DND-41 (cell line): ENCODE data around the gene SNX25.

Experiments
- ATAC-seq: fragments of 200-7000 bp; cut with Tn5 transposase; 3 replicates; pipeline ENCODE4 v1.9.1; 2021; ENCODE audit warnings: low read depth; ENCODE audit not compliant: insufficient read depth
- DNase-seq: peaks from one replicate; pipeline ENCODE4 v3.0.0-alpha.2; 2020
- H2AFZ ChIP-seq: 2 replicates; pipeline ENCODE4 v1.6.0; 2012; ENCODE audit warnings: low read depth, low read length
- H3K27ac ChIP-seq: 2 replicates; pipeline ENCODE4 v1.5.1; 2012; ENCODE audit warnings: low read length, inconsistent platforms
- H3K27me3 ChIP-seq: fragments of 200-600 bp; sonication (generic); 2 replicates; pipeline ENCODE4 v1.6.0; 2012; ENCODE audit warnings: low read length, mild to moderate bottlenecking, inconsistent platforms; ENCODE audit not compliant: insufficient read depth, poor library complexity
- H3K36me3 ChIP-seq: 2 replicates; pipeline ENCODE4 v1.5.1; 2012; ENCODE audit warnings: low read length, inconsistent platforms; ENCODE audit not compliant: insufficient read depth
- H3K4me1 ChIP-seq: 2 replicates; pipeline ENCODE4 v1.5.1; 2012; ENCODE audit warnings: mild to moderate bottlenecking, low read length; ENCODE audit not compliant: insufficient read depth
- H3K4me2 ChIP-seq: 2 replicates; pipeline ENCODE4 v1.6.0; 2012; ENCODE audit warnings: mild to moderate bottlenecking, moderate library complexity, low read length, inconsistent platforms; ENCODE audit not compliant: insufficient read depth
- H3K4me3 ChIP-seq, 2 experiments: fragments of 200-600 bp in 1 of 2; shearing (Covaris generic) in 1 of 2; 2 replicates each; pipeline ENCODE4 v1.5.1; 2012 to 2016; ENCODE audit warnings: inconsistent platforms in 2 of 2, low read length in 2 of 2, mild to moderate bottlenecking in 2 of 2, low read depth in 1 of 2, moderate library complexity in 1 of 2
- H3K79me2 ChIP-seq: 2 replicates; pipeline ENCODE4 v1.6.0; 2012; ENCODE audit warnings: low read length, inconsistent platforms; ENCODE audit not compliant: insufficient read depth
- H3K9ac ChIP-seq: 2 replicates; pipeline ENCODE4 v1.6.0; 2012; ENCODE audit warnings: low read depth, mild to moderate bottlenecking, inconsistent platforms, low read length, moderate library complexity
- H3K9me3 ChIP-seq: 2 replicates; pipeline ENCODE4 v1.5.1; 2012; ENCODE audit warnings: low read length, moderate library complexity, mild to moderate bottlenecking, inconsistent platforms; ENCODE audit not compliant: insufficient read depth, severe bottlenecking
- H4K20me1 ChIP-seq: 2 replicates; pipeline ENCODE4 v1.6.0; 2012; ENCODE audit warnings: low read length; ENCODE audit not compliant: insufficient read depth
- CTCF ChIP-seq: IDR thresholded peaks from 2 replicates; pipeline ENCODE4 v1.5.1; 2012; ENCODE audit warnings: borderline replicate concordance, low read length, moderate library complexity, mild to moderate bottlenecking; ENCODE audit not compliant: poor library complexity, severe bottlenecking; ENCODE audit errors: extremely low read depth
- EZH2 ChIP-seq: IDR thresholded peaks from 3 replicates; pipeline ENCODE4 v1.6.1; 2012; ENCODE audit warnings: borderline replicate concordance, low read depth, mild to moderate bottlenecking, moderate library complexity, low read length, inconsistent platforms; ENCODE audit not compliant: severe bottlenecking

Gene SNX25

GRCh38 chr4:185211641-185212040 is 2.2 kb downstream of the SNX25 start:
- Histone ChIP-seq H4K20me1 (no peaks in the 10 kb centered on the region), H3K9me3 (no peaks in the 10 kb centered on the region), H3K79me2 (no peaks in the 10 kb centered on the region), H3K27ac (no peak overlapping the region), H3K4me2 (no peak overlapping the region), H3K9ac (no peak overlapping the region), H3K27me3 (peaks cover 4% of the 10 kb centered on the region), H2AFZ (no peak overlapping the region), H3K36me3 (no peaks in the 10 kb centered on the region), H3K4me1 (peaks cover 5% of the 10 kb centered on the region), H3K4me3 (no peak overlapping the region)
- TF ChIP-seq CTCF = no peak
- no peak for TF ChIP-seq EZH2
- no peak for DNase-seq
- ATAC-seq = no peak

- Histone ChIP-seq H3K4me2 (no peak overlapping the region), H3K27ac (no peak overlapping the region), H3K4me1 (peaks cover 5% of the 10 kb centered on the region), H2AFZ (no peak overlapping the region), H3K27me3 (peaks cover 4% of the 10 kb centered on the region), H4K20me1 (no peaks in the 10 kb centered on the region), H3K36me3 (no peaks in the 10 kb centered on the region), H3K4me3 (no peak overlapping the region), H3K9me3 (no peaks in the 10 kb centered on the region), H3K79me2 (no peaks in the 10 kb centered on the region), H3K9ac (no peak overlapping the region)
- ATAC-seq (no peak), DNase-seq (no peak)
- TF ChIP-seq CTCF (no peak), EZH2 (no peak)
Measured at GRCh38 chr4:185212581-185212980, 3.2 kb downstream of the SNX25 start.

GRCh38 chr4:185213877-185214276 is 4.5 kb downstream of the SNX25 start:
- H3K9me3 ChIP-seq = no peaks in the 10 kb centered on the region
- peaks cover 4% of the 10 kb centered on the region for H3K4me1 ChIP-seq
- no peaks in the 10 kb centered on the region for H3K79me2 ChIP-seq
- H2AFZ ChIP-seq = no peak overlapping the region
- no peak overlapping the region for H3K9ac ChIP-seq
- ATAC-seq = no peak
- peaks cover 4% of the 10 kb centered on the region for H3K27me3 ChIP-seq
- H4K20me1 ChIP-seq = no peaks in the 10 kb centered on the region
- DNase-seq = no peak
- H3K4me3 ChIP-seq = no peak overlapping the region
- TF ChIP-seq EZH2 (no peak), CTCF (no peak)
- no peak overlapping the region for H3K27ac ChIP-seq
- no peak overlapping the region for H3K4me2 ChIP-seq
- no peaks in the 10 kb centered on the region for H3K36me3 ChIP-seq

GRCh38 chr4:185215261-185215660 is 5.9 kb downstream of the SNX25 start:
- no peak for TF ChIP-seq CTCF
- TF ChIP-seq EZH2 = no peak
- ATAC-seq = no peak
- Histone ChIP-seq H3K36me3 (no peaks in the 10 kb centered on the region), H4K20me1 (no peaks in the 10 kb centered on the region), H3K9me3 (no peaks in the 10 kb centered on the region), H3K27me3 (peaks cover 4% of the 10 kb centered on the region), H3K79me2 (no peaks in the 10 kb centered on the region), H2AFZ (no peak overlapping the region), H3K9ac (no peak overlapping the region), H3K4me1 (no peaks in the 10 kb centered on the region), H3K27ac (no peak overlapping the region), H3K4me3 (no peak overlapping the region), H3K4me2 (no peak overlapping the region)
- DNase-seq = no peak
